Spinal cord (tissue), 10 donors: ENCODE measurements around the gene C4orf50. TPM values are rescaled to one million over a fixed set of nuclear protein-coding genes. Genes with fewer than 3 reads are reported as not detected.

Source experiments
- DNase-seq, 6 donors: peaks; one replicate each; pipeline versions ENCODE4 v3.0.0 to v3.0.0-alpha.2; 2013 to 2015; ENCODE audit warnings: low spot score in 6 of 6, low read depth in 4 of 6
- H3K27ac ChIP-seq: one replicate; pipeline ENCODE4 v1.5.1; 2013; ENCODE audit warnings: low read depth, low read length, control low read depth
- H3K27me3 ChIP-seq: one replicate; pipeline ENCODE4 v1.6.1; 2013; ENCODE audit warnings: low read length; ENCODE audit not compliant: control insufficient read depth, insufficient read depth
- H3K36me3 ChIP-seq: one replicate; pipeline ENCODE4 v1.6.1; 2013; ENCODE audit warnings: low read length; ENCODE audit not compliant: control insufficient read depth, insufficient read depth
- H3K4me1 ChIP-seq: one replicate; pipeline ENCODE4 v1.6.1; 2013; ENCODE audit warnings: low read length; ENCODE audit not compliant: control insufficient read depth, insufficient read depth
- H3K4me3 ChIP-seq: one replicate; pipeline ENCODE4 v1.5.1; 2013; ENCODE audit warnings: low read depth, low read length, control low read depth
- H3K9me3 ChIP-seq: one replicate; pipeline ENCODE4 v1.6.1; 2013; ENCODE audit warnings: low read length; ENCODE audit not compliant: control insufficient read depth, insufficient read depth
- WGBS: methylation state at CpG from one replicate; pipeline ENCODE4 v1.1.5; 2013; ENCODE audit warnings: missing lambda C conversion rate; ENCODE audit not compliant: insufficient coverage; 5-methylcytosine and 5-hydroxymethylcytosine counted together
- polyA plus RNA-seq, 2 donors: library from polyadenylated mRNA; unstranded; fragments of 120-200 nt; gene quantifications; one replicate each; pipeline ENCODE4 v1.2.1, GENCODE V29; 2013; ENCODE audit not compliant: insufficient read length in 2 of 2
- total RNA-seq, 2 donors: library from RNA; depleted of rRNA in 1 of 2; stranded (reverse); fragments of 120-200 nt in 1 of 2; fragments of >200 nt in 1 of 2; gene quantifications; one replicate each; pipeline versions ENCODE4 v1.2.3 to v1.2.4, GENCODE V29; 2013 to 2014
- donor health status: healthy.

The C4orf50 gene
- total and polyA plus RNA-seq, 4 donors, result 1.9 to 6.4 (median 2.7) TPM

DNA sequence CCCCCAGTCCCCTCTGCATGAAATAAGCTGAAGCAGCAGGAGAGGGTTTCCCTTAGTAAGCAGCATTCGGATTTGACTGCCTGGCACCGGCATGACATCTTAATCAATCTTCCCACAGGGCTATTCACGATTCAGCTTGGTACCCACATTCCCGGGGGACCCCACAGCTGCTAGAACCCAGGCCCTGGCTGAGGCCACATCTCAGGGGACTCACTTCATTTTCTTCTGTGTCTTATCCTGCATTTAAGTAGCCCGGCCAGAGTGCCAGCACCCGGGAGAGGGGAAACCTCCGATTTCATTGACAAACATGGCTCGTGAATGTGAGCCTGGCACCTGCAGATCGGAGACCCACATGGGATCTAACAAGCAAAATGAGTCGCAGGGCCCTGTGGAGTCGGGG lies 73.1 kb downstream of the C4orf50 start:
- Histone ChIP-seq H3K27ac (no peak overlapping the region), H3K4me3 (no peak overlapping the region), H3K4me1 (peaks cover 4% of the 10 kb centered on the region), H3K27me3 (no peaks in the 10 kb centered on the region), H3K36me3 (no peaks in the 10 kb centered on the region), H3K9me3 (no peaks in the 10 kb centered on the region)
- WGBS, result 57% methylated on average over 11 of the region's 11 CpGs
- no peak for DNase-seq

- 40% methylated on average over 1 of the region's 6 CpGs for WGBS
- no peaks in the 10 kb centered on the region for H3K27me3 ChIP-seq
These were observed 74.7 kb downstream of the C4orf50 start for GRCh38 chr4:5943561-5943960.

GRCh38 chr4:5942947-5943346 lies 75.3 kb downstream of the C4orf50 start:
- DNase-seq, result no peak
- 39% methylated on average over 7 of the region's 9 CpGs for WGBS
- H3K27ac ChIP-seq, result no peak overlapping the region
- no peaks in the 10 kb centered on the region for H3K27me3 ChIP-seq
- H3K4me3 ChIP-seq, result no peak overlapping the region
- no peaks in the 10 kb centered on the region for H3K36me3 ChIP-seq
- peaks cover 4% of the 10 kb centered on the region for H3K4me1 ChIP-seq
- H3K9me3 ChIP-seq, result no peaks in the 10 kb centered on the region

More at GRCh38 chr4:5943561-5943960, 74.7 kb downstream of the C4orf50 start:
- Histone ChIP-seq H3K27ac (no peak overlapping the region), H3K36me3 (no peaks in the 10 kb centered on the region), H3K9me3 (no peaks in the 10 kb centered on the region), H3K4me3 (no peak overlapping the region), H3K4me1 (peaks cover 4% of the 10 kb centered on the region)
- no peak for DNase-seq

DNA sequence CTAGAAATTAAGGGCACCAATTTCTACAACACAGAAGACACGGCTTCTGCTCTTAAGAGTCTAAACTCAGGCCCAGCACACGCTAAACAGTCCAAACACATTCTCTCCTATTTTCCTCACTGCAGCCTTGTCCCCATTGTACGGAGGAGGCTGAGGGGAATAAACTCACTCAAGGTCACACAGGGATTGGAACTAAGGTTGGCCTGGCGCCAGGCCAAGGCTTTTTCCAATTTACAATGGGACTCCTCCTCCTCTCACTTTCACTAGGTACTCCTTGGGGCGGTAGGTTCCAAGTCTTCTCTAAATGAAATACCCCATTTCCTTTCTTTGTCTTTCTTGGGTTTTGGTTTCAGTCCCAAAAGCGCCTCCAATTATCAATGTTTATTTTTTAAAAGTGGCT lies 76.6 kb downstream of the C4orf50 start:
- Histone ChIP-seq H3K4me1 (peaks cover 4% of the 10 kb centered on the region), H3K4me3 (no peak overlapping the region), H3K27ac (no peak overlapping the region), H3K36me3 (no peaks in the 10 kb centered on the region), H3K9me3 (no peaks in the 10 kb centered on the region), H3K27me3 (no peaks in the 10 kb centered on the region)
- no peak for DNase-seq
- 80% methylated on average over 1 of the region's 6 CpGs for WGBS

DNA sequence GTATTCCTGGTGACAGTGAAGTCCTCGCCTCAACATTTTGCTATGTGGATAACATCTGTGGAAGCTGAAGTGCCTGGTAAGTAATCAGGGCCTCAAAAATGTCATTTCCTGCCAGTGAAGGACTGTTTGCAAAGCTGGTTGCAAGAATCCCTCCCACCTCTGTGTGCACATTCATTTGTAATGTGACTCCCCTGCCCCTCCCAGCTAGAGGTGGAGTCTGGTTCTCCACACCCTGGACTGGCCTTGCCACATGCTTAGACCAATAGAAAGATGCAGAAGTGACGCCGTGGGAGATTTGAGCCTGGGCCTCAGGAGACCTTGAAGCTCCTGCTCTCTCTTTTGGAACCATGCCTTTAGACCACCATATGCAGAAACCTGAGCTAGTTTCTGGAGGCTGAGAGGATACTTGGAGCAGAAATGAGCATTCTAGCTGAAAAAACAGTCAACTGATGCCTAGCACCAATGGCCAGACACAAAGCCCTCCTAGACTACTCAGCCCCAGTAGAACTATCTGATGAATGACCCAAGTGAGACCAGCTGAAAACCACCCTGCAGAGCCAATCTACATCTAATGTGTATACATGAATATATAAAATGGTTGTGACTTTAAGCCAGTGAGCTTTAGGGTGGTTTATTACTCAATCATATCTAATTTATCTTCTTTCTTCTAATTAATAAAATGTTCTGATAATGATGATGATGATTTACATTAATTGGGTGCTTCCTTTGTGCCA lies 77.6 kb downstream of the C4orf50 start:
- 71% methylated on average over 3 of the region's 3 CpGs for WGBS
- no peaks in the 10 kb centered on the region for H3K36me3 ChIP-seq
- no peaks in the 10 kb centered on the region for H3K9me3 ChIP-seq
- peaks cover 4% of the 10 kb centered on the region for H3K4me1 ChIP-seq
- no peak overlapping the region for H3K27ac ChIP-seq
- H3K27me3 ChIP-seq, result no peaks in the 10 kb centered on the region
- no peak for DNase-seq
- no peak overlapping the region for H3K4me3 ChIP-seq

GRCh38 chr4:5933996-5934831 lies 84.0 kb downstream of the C4orf50 start:
- H3K4me1 ChIP-seq, result peaks cover 4% of the 10 kb centered on the region
- WGBS, result 67% methylated on average over 11 of the region's 16 CpGs

DNA sequence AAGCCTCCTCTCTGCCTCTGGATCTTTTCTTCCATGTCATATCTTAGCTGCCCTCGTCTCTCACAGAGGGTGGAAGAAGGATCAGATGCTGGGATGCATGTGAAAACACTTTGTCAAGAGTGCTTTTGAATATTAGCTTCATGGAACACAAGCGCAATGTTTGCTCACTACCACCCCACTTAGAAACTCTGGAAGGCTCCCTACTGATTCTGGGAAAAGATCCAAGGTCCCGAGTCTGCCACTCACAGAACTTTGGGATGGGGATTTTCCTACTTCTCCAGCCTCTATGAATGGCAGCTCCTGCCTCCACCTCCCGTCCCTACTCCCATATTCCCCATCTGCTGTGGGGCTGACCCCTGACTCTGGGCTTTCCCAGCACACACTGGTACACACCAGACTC lies 85.1 kb downstream of the C4orf50 start:
- peaks cover 4% of the 10 kb centered on the region for H3K4me1 ChIP-seq
- WGBS, result 15% methylated on average over 3 of the region's 4 CpGs
- no peak overlapping the region for H3K4me3 ChIP-seq
- H3K9me3 ChIP-seq, result no peaks in the 10 kb centered on the region
- H3K36me3 ChIP-seq, result no peaks in the 10 kb centered on the region
- H3K27ac ChIP-seq, result no peak overlapping the region
- peak in 1 of 6 donors; percentile 45 for DNase-seq
- no peaks in the 10 kb centered on the region for H3K27me3 ChIP-seq

More at GRCh38 chr4:5933996-5934831, 84.0 kb downstream of the C4orf50 start:
- no peaks in the 10 kb centered on the region for H3K36me3 ChIP-seq
- H3K9me3 ChIP-seq, result no peaks in the 10 kb centered on the region
- H3K27me3 ChIP-seq, result no peaks in the 10 kb centered on the region
- DNase-seq, result no peak
- no peak overlapping the region for H3K27ac ChIP-seq
- no peak overlapping the region for H3K4me3 ChIP-seq

DNA sequence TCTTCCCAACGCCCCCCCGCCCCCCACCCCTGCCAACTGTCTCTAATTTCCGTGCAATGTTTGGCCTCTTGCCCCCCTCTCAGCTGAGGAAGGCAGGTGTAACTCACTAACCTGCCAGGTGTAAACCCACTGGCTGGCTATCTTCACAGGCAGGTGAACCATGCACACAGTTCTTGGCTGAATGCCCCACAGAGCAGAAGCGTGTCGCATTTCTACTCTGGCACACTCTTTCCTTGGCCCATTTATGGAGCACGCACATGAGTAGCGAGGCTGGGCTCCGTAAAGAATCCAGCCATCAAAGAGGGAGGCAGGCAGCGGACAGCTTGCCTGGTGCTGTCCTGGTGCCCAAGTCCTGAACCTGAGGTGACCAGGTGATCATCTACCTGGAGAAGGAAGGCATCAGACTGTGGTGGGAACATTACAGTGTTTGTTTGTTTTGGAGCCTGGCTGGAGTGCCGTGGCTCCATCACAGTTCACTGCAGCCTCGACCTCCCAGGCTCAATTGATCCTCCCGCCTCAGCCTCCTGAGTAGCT lies 86.1 kb downstream of the C4orf50 start:
- Histone ChIP-seq H3K9me3 (no peaks in the 10 kb centered on the region), H3K27me3 (no peaks in the 10 kb centered on the region), H3K4me1 (peaks cover 4% of the 10 kb centered on the region), H3K36me3 (no peaks in the 10 kb centered on the region), H3K27ac (no peak overlapping the region), H3K4me3 (no peak overlapping the region)
- WGBS, result 70% methylated on average over 11 of the region's 12 CpGs
- no peak for DNase-seq

DNA sequence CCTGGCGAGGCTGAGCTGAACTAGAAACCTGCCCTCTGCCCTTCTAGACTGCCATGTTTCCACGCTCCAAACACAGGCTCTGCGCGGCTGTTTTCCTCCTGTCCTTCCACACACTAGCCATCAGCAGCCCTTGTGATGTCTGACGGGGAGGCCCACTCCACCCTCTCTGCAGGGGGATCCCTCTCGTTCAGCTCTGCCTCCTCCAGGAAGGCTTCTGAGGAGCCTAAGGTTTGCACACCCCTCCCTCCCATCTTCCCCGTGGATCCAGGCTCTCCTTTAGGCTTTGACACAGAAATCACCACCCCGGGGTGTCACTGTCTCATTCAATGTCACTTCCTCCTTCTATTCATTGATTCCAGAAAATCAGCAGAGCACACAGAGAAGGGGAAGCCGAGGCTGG lies 86.7 kb downstream of the C4orf50 start:
- Histone ChIP-seq H3K4me3 (no peak overlapping the region), H3K36me3 (no peaks in the 10 kb centered on the region), H3K4me1 (peaks cover 4% of the 10 kb centered on the region), H3K27ac (no peak overlapping the region), H3K9me3 (no peaks in the 10 kb centered on the region), H3K27me3 (no peaks in the 10 kb centered on the region)
- DNase-seq, result no peak
- WGBS, result 49% methylated on average over 9 of the region's 9 CpGs
